HG03175 (cell line): ENCODE results near the gene DOCK6.
A peak's percentile ranks its signal among the peaks of the same experiment; 100 is the strongest.
"Not testable (repeated sequence)": the region's sequence is repeated elsewhere in the genome, so short reads cannot be mapped to it uniquely, and the experiment has no call there.

Source experiments
- ATAC-seq: cut with Tn5 transposase; IDR thresholded peaks from one replicate; pipeline ENCODE4 v1.9.1; 2021; ENCODE audit warnings: mild to moderate bottlenecking, moderate library complexity; ENCODE audit not compliant: unreplicated experiment

Gene DOCK6

DNA sequence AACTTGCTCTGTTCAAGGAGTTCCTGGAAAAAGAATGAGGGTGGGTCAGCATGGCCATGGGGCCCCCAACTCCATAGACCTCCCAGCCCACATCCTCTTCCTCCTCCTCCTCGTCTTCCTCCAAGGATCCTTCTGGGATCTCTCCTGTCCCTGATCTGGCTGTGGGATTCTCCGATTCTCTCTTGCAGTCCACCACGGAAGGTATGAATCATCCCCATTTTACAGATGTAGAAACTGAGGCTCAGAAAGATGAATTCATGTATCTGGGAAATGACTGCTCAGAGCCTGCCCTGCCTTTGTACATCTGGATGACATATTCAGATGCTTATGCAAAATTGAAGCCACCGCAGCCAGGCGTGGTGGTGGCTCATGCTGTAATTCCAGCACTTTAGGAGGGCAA lies 62.8 kb downstream of the DOCK6 start:
- no peak for ATAC-seq

- ATAC-seq = no peak
These were observed 63.4 kb downstream of the DOCK6 start for GRCh38 chr19:11198769-11199424.

DNA sequence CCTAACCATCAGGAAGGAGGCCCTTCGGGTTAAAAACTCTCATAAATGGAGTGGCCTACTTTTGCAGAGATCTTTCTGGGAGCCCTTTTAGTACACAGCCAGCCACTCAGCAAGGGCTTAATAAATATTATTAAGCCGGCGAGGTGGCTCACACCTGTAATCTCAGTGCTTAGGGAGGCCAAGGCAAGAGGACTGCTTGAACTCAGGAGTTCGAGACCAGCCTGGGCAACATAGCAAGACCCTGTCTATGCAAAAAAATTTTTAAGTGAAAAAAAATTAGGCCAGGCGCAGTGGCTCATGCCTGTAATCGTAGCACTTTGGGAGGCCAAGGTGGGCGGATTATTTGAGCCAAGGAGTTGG lies 64.2 kb downstream of the DOCK6 start:
- no peak for ATAC-seq

GRCh38 chr19:11197291-11198174 lies 64.8 kb downstream of the DOCK6 start, which contains the start of gene KANK2:
KANK2 (minus strand) TSS chr19:11197545; CDS start chr19:11194511, 3,034 bp downstream.
- ATAC-seq = peak; percentile 76

- no peak for ATAC-seq
These were observed 65.7 kb downstream of the DOCK6 start for GRCh38 chr19:11196406-11197287.

GRCh38 chr19:11195681-11196080 lies 66.6 kb downstream of the DOCK6 start:
- ATAC-seq = no peak

DNA sequence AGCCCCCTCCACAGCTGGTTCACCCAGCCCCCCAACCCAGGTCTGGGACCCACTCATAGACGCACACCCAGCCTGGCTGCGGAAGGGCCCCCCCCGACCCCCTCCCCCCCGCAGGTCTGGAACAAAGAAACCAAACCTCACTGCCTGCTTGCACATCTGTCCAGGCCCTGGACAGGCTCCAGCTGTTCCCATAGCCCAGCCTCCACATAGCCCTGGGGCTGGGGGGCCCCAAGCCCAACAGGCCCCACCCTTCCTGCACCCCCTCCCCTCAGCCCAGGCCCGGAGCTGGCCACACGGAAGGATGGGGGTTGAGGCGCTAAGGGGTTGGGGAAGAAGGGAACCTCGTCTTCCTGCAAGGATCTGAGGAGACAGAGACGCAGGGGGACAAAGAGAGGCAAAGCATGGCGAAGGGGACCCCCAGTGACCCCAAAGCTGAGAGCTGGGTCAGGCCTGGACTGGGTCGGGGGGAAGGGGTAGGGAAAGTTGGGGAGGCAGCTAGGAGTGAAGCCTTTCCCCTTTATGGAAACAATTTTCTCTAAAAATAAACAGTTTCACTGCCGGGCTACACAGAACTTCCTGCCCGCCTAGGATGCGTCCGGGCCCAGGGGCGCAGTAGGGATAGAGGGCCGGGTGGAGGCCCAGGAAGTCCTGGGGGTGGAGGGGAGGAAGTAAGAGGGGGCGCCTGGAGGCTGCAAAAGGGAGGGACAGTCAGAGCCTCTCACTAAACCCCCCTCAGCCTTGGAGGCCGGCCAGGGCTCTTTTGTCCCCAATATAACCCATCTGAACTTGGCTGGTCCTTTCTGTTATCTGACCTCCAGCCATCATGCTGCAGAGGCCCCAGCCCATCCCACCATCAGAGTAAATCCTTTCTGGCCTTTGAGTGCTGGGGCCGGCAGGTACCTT lies 67.4 kb downstream of the DOCK6 start:
- ATAC-seq = no peak

- no peak for ATAC-seq
These were observed 68.2 kb downstream of the DOCK6 start for GRCh38 chr19:11194173-11194572.

GRCh38 chr19:11192957-11193939 lies 69.1 kb downstream of the DOCK6 start:
- no peak for ATAC-seq

DNA sequence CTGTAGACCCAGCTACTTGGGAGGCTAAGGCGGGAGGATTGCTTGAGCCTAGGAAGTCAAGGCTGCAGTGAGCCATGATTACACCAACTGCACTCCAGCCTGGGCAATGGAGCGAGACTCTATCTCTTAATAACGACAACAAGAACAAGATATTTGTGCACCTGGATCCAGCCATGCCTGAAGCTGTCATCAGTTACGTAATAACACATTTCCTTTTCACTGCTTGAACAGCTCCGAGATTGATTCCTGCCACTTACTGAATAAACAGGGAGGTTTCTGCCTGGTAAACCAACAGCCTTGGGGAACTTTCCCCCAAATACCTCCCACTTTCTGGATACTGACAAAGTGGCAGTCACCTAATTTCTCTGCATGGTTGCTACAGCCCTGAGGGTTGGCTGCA lies 70.4 kb downstream of the DOCK6 start:
- no peak for ATAC-seq

- no peak for ATAC-seq
These were observed 71.0 kb downstream of the DOCK6 start for GRCh38 chr19:11191273-11191755.

- no peak for ATAC-seq
These were observed 71.8 kb downstream of the DOCK6 start for GRCh38 chr19:11190501-11190900.

DNA sequence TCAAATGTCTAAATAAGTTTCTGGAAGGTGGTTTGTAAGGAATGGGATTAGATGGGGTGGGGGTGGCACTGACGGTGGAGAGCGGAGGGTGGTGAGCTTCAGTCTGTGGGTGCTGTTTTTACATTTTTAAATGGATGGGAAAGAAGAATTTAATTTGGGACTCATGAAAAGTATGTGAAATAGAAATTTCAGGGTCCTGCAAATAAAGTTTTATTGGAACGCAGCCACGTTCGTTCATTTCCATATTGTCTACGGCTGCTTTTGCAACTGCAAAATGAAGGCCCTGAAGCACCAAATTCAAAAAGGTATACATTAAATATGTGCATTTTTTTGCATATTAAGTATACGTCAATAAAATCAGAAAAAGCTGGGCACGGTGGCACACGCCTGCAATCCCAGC lies 74.9 kb downstream of the DOCK6 start:
- no peak for ATAC-seq

GRCh38 chr19:11182994-11183393 lies 79.3 kb downstream of the DOCK6 start:
- ATAC-seq = no peak

DNA sequence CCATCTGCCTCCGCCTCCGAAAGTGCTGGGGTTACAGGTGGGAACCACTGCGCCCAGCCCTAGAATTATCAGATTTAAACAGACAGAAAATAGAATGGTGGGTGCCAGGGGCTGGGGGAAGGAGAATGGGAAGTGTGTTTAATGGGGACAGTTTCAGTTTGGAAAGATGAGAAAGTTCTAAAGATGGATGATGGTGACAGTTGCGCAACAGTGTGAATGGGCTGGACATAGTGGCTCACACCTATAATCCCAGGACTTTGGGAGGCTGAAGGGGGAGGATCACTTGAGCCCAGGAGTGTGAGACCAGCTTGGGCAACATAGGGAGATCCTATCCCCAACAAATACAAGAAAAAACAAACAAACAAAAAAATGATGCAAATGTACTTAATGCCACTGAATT lies 80.8 kb downstream of the DOCK6 start:
- ATAC-seq = no peak

DNA sequence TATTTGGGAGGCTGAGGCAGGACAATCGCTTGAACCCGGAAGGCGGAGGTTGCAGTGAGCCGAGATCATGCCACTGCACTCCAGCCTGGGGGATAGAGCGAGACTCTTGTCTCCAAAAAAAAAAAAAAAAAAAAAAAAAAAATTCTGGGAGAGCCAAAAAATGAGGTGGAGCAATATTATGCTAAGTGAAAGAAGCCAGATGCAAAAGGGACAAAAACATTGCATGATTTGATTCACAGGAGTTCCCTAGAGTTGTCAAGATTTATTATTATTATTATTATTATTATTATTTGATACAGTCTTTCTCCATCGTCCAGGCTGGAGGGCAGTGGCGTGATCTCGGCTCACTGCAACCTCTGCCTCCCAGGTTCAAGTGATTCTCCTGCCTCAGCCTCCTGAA lies 81.3 kb downstream of the DOCK6 start:
- ATAC-seq = not testable (repeated sequence)

DNA sequence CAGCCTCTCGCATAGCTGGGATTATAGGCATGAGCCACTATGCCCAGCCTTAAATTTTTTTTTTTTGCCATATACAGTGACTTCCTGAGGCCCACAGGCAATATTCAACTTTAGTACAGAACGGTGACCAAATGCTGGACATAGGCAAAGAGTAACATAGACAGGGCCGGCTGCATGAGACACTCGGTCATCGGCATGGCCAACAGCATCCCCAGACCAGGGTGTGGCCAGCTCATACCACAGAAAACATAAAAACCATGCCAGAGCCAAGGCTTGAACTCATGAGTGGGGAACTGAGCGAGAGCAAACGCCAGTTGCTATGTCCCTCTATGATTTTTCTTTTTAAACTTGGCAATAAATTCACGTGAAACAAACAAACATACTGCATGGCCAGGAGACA lies 82.0 kb downstream of the DOCK6 start:
- ATAC-seq = no peak

DNA sequence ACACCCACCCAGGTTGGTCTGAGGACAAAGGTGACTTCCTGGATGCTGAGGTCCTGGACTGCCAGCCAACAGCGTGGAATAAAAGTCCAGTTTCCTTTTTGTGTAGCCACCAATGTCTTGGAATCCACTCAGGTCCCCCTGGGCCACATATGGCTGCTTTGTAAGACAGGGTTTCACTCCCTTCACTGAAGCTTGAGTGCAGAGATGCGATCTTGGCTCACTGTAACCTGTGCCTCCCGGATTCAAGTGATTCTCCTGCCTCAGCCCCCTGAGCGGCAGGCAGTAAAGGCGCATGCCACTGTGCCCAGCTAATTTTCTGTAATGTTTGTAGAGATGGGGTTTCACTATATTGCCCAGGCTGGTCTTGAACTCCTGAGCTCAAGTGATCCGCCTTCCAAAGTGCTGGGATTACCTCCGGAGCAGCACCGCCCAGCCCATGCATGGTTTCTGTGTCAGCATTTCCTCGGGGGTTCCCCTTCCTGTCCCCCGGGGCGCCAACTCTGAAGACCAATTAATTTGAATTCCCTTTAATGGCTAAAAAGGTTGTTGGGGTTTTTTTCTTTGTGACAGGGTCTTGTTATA lies 82.5 kb downstream of the DOCK6 start:
- peak; percentile 61 for ATAC-seq

GRCh38 chr19:11179145-11179465 lies 83.2 kb downstream of the DOCK6 start:
- not testable (repeated sequence) for ATAC-seq
